Measurements from ENCODE around the gene MGAT5B. TPM values are rescaled to one million over a fixed set of nuclear protein-coding genes. Genes with fewer than 3 reads are reported as not detected.

The MGAT5B gene
- total RNA-seq, 1 donor from 2014 or later, result 0.20 TPM

DNA sequence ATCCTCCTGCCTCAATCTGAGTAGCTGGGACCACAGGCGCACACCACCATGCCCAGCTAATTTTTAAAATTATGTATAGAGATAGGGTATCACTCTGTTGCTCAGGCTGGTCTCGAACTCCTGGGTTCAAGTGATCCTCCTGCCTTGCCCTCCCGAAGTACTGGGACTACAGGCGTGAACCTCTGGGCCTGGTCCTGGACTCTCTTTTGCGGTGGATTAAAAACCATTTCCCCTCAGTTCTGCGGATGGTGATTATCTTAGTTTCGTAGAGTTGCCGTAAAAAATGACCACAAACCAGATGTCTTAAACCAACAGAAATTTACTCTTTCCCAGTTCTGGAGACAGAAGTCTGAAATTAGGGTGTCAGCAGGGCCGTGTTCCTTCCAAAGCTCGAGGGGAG, 28.8 kb downstream of the MGAT5B start:
- TF ChIP-seq, protein P1, sequence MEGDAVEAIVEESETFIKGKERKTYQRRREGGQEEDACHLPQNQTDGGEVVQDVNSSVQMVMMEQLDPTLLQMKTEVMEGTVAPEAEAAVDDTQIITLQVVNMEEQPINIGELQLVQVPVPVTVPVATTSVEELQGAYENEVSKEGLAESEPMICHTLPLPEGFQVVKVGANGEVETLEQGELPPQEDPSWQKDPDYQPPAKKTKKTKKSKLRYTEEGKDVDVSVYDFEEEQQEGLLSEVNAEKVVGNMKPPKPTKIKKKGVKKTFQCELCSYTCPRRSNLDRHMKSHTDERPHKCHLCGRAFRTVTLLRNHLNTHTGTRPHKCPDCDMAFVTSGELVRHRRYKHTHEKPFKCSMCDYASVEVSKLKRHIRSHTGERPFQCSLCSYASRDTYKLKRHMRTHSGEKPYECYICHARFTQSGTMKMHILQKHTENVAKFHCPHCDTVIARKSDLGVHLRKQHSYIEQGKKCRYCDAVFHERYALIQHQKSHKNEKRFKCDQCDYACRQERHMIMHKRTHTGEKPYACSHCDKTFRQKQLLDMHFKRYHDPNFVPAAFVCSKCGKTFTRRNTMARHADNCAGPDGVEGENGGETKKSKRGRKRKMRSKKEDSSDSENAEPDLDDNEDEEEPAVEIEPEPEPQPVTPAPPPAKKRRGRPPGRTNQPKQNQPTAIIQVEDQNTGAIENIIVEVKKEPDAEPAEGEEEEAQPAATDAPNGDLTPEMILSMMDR (IDR thresholded peaks at IDR 0.05), result no peak

DNA sequence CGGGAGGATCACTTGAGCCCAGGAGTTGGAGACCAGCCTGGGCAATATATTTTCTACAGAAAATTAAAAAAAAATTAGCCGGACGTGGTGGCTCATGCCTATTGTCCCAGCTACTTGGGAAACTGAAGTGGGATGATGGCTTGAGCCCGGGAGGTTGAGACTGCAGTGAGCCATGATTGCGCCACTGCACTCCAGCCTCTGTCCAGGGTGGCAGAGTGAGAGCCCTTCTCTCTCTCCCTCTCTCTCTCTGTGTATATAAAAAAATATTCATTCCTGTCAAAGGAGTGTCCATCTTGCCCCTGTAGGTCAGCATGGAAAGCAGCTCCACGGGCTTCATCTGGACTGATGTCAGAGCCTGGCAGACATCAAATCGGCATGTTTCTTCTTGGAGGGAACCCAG, 31.2 kb downstream of the MGAT5B start:
- H3K27me3 Mint-ChIP-seq (ENCODE audit: low read depth), result peaks cover 10% of the 10 kb centered on the region
- H3K9me3 Mint-ChIP-seq (ENCODE audit: low read depth), result no peaks in the 10 kb centered on the region
- H3K4me3 Mint-ChIP-seq (ENCODE audit: unreplicated experiment), result no peak overlapping the region
- H3K4me1 Mint-ChIP-seq (ENCODE audit: low read depth), result peaks cover 5% of the 10 kb centered on the region
- DNase-seq (ENCODE audit: low spot score), result no peak
- H3K27ac Mint-ChIP-seq (ENCODE audit: unreplicated experiment), result no peak overlapping the region
- TF ChIP-seq, protein P1 (IDR thresholded peaks at IDR 0.05), result no peak
- H3K36me3 Mint-ChIP-seq (ENCODE audit: low read depth), result no peaks in the 10 kb centered on the region

More for the DNA sequence above, 28.8 kb downstream of the MGAT5B start:
- Mint-ChIP-seq H3K36me3 (ENCODE audit: low read depth) (no peaks in the 10 kb centered on the region), H3K4me1 (ENCODE audit: low read depth) (peaks cover 8% of the 10 kb centered on the region), H3K4me3 (ENCODE audit: unreplicated experiment) (no peak overlapping the region), H3K27me3 (ENCODE audit: low read depth) (peaks cover 10% of the 10 kb centered on the region), H3K9me3 (ENCODE audit: low read depth) (no peaks in the 10 kb centered on the region), H3K27ac (ENCODE audit: unreplicated experiment) (no peak overlapping the region)
- no peak for DNase-seq (ENCODE audit: low spot score)

DNA sequence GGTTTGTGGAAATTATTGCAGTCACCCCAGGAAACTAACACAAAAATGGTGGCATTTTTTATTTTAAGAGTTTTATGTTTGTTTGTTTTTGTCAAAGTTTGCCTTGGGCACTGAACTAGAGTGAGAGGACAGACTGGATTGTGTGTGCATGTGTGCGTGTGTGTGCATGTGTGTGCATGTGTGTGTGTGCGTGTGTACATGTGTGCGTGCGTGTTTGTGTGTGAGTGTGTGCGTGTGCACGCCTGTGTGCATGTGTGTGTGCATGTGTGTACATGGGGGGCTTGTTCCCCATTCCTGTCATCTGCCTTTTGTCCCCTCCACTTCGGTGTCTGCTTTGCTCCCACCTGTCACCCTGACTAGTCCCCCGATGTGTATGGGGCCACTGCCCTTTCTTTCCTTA, 32.5 kb downstream of the MGAT5B start:
- Mint-ChIP-seq H3K9me3 (ENCODE audit: low read depth) (no peaks in the 10 kb centered on the region), H3K4me3 (ENCODE audit: unreplicated experiment) (no peak overlapping the region), H3K27ac (ENCODE audit: unreplicated experiment) (no peak overlapping the region), H3K4me1 (ENCODE audit: low read depth) (peaks cover 5% of the 10 kb centered on the region), H3K36me3 (ENCODE audit: low read depth) (no peaks in the 10 kb centered on the region), H3K27me3 (ENCODE audit: low read depth) (peaks cover 11% of the 10 kb centered on the region)
- TF ChIP-seq, protein P1 (IDR thresholded peaks at IDR 0.05), result no peak
- DNase-seq (ENCODE audit: low spot score), result no peak

DNA sequence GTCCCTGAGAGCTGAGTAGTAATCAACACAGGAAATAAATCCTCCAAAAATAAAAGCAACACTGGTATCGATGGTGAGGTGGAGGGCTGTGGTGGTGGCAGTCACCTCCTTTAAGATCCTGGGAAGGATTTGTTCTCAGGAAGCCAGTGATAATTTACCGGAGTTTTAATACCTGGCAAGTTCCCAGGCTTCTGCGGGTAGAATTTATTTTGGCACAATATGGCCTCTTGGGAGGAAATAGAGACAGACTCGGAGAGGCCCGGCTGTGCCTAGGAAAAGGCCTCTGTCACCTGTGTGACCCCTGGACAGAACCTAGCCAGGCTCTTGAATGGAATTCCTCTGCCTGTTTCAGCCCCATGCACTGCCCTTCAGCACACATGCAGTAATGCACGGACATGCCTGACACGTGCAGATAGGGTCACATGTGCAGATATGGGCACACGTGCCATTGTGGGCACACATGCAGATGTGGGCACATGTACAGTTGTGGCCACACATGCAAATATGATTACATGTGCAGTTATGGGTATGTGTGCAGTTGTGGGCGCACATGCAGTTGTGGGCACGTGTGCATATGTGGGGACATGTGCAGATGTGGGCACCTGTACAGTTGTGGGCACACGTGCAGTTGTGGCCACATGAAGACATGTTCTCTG, 33.5 kb downstream of the MGAT5B start:
- Mint-ChIP-seq H3K36me3 (ENCODE audit: low read depth) (no peaks in the 10 kb centered on the region), H3K4me3 (ENCODE audit: unreplicated experiment) (no peak overlapping the region), H3K27me3 (ENCODE audit: low read depth) (peaks cover 16% of the 10 kb centered on the region), H3K4me1 (ENCODE audit: low read depth) (peaks cover 5% of the 10 kb centered on the region), H3K9me3 (ENCODE audit: low read depth) (no peaks in the 10 kb centered on the region), H3K27ac (ENCODE audit: unreplicated experiment) (no peak overlapping the region)
- TF ChIP-seq, protein P1 (IDR thresholded peaks at IDR 0.05), result no peak
- no peak for DNase-seq (ENCODE audit: low spot score)

DNA sequence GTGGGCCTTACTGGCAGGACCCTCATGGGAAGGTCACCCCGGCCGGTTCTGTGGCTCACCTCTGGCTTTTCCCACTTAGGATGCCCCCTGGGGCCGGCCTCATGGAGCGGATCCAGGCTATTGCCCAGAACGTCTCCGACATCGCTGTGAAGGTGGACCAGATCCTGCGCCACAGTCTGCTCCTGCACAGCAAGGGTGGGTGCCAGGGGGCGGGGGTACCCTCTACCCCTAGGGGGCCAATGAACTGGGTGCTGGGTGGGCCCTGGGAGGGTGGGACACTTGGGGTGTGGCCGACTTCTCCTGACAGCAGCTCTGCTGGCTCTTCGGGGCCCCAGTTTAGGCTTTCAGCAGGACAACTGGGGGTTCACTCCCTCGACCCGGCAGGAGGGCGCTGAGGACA, 34.3 kb downstream of the MGAT5B start:
- H3K9me3 Mint-ChIP-seq (ENCODE audit: low read depth), result no peaks in the 10 kb centered on the region
- H3K27ac Mint-ChIP-seq (ENCODE audit: unreplicated experiment), result no peak overlapping the region
- no peak for DNase-seq (ENCODE audit: low spot score)
- H3K27me3 Mint-ChIP-seq (ENCODE audit: low read depth), result peaks cover 16% of the 10 kb centered on the region
- TF ChIP-seq, protein P1 (IDR thresholded peaks at IDR 0.05), result no peak
- H3K36me3 Mint-ChIP-seq (ENCODE audit: low read depth), result no peaks in the 10 kb centered on the region
- peaks cover 5% of the 10 kb centered on the region for H3K4me1 Mint-ChIP-seq (ENCODE audit: low read depth)
- no peak overlapping the region for H3K4me3 Mint-ChIP-seq (ENCODE audit: unreplicated experiment)

All from chondrocyte (in vitro differentiated cells).